ENCODE data around the gene ERICH6B. TPM values are rescaled to one million over a fixed set of nuclear protein-coding genes. Genes with fewer than 3 reads are reported as not detected.

Gene ERICH6B
- total and polyA plus RNA-seq, 2 of the 8 experiments (the other 6 are each of a cell fraction or from before 2014, with no cell fraction given): not detected

DNA sequence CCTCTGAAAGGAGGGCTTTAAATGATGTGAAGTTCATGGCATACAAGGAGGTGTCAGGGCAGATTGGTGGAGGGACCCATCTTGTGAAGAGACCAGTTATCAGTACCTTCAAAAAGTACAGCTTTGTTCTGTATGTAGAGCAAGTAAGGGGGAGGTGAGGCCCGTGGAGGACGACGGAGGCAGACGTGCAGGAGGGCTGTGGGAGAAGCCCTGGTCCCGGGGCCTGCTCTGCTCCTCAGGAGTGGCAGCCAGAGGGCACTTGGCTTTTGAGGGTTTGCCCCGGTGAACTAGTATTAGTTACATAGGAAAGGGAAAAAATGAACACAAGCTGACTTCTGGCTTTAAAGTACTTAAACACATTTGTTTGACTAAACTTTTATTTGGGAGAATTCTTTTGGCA lies 108.7 kb downstream of the ERICH6B start:
- CTCF ChIA-PET (ENCODE audit: partially characterized antibody): interaction anchor here (1.0 to 3.0 kb wide), 2 partner anchors 17 to 136 kb away, joined by 3 to 10 read pairs; no protein-coding TSS in a partner anchor
- Histone ChIP-seq H2AFZ (ENCODE audit: low read length) (no peak overlapping the region), H3K36me3 (ENCODE audit: control insufficient read depth in 2 of 4, insufficient read depth in 4 of 4, low read length in 3 of 4) (peaks cover 15 to 45% (median 26%) of the 10 kb centered on the region in 4 experiments), H3K27me3 (replicated peaks in 1 of 4; ENCODE audit: control insufficient read depth in 3 of 4, extremely low read depth in 1 of 4, insufficient read depth in 3 of 4, low read length in 3 of 4) (no peaks in the 10 kb centered on the region), H3K4ac (replicated peaks; ENCODE audit: insufficient read length, low read depth, low read length) (no peak overlapping the region), H3K79me2 (ENCODE audit: control insufficient read depth in 1 of 2, insufficient read depth in 2 of 2, low read length in 2 of 2) (no peaks in the 10 kb centered on the region), H2BK120ac (replicated peaks; ENCODE audit: low read depth, low read length) (no peak overlapping the region), H3K9ac (replicated peaks in 1 of 4; ENCODE audit: extremely low read depth in 1 of 4, low read depth in 3 of 4, low read length in 3 of 4) (no peak overlapping the region), H3K4me2 (ENCODE audit: insufficient read depth in 1 of 2, low read depth in 2 of 2, low read length in 2 of 2) (no peak overlapping the region), H2BK20ac (ENCODE audit: low read length) (no peak overlapping the region), H4K8ac (ENCODE audit: extremely low read depth, insufficient read depth, low read length) (no peak overlapping the region), H3K4me1 (replicated peaks in 1 of 4; ENCODE audit: control insufficient read depth in 3 of 4, insufficient read depth in 4 of 4, low read length in 3 of 4) (no peaks in the 10 kb centered on the region), H3K23ac (ENCODE audit: insufficient read length) (no peak overlapping the region), H4K91ac (replicated peaks; ENCODE audit: insufficient read length, low read length) (no peak overlapping the region), H4K20me1 (replicated peaks in 1 of 2; ENCODE audit: control insufficient read depth in 1 of 2, insufficient read depth in 2 of 2, low read length in 2 of 2) (peaks cover 2% of the 10 kb centered on the region in 2 experiments), H3K23me2 (ENCODE audit: low read depth, low read length) (no peaks in the 10 kb centered on the region), H3K56ac (replicated peaks; ENCODE audit: insufficient read length, low read depth, low read length) (no peak overlapping the region), H4K5ac (ENCODE audit: insufficient read length, low read depth, low read length) (no peak overlapping the region), H3K4me3 (ENCODE audit: extremely low read depth in 1 of 4, insufficient read depth in 2 of 4, low read depth in 3 of 4, low read length in 4 of 4) (no peak overlapping the region), H3K9me3 (ENCODE audit: insufficient read depth in 2 of 2, low read depth in 1 of 2, low read length in 1 of 2) (no peaks in the 10 kb centered on the region), H3K18ac (ENCODE audit: extremely low read depth, low read length) (no peak overlapping the region), H2BK12ac (ENCODE audit: low read depth, low read length) (no peak overlapping the region), H2BK5ac (ENCODE audit: low read depth, low read length) (no peak overlapping the region), H3K14ac (ENCODE audit: insufficient read length) (no peak overlapping the region), H2BK15ac (ENCODE audit: low read length) (no peak overlapping the region), H2AK5ac (ENCODE audit: low read depth, low read length) (no peak overlapping the region), H3K27ac (ENCODE audit: low read depth, low read length) (no peak overlapping the region), H3K79me1 (ENCODE audit: low read depth, low read length) (no peaks in the 10 kb centered on the region)
- WGBS, 2 experiments (ENCODE audit: extremely low coverage in 1 of 2, insufficient coverage in 1 of 2, insufficient read length in 1 of 2, insufficient replicate concordance in 2 of 2, low coverage in 1 of 2, low lambda C conversion rate in 2 of 2, missing lambda C conversion rate in 1 of 2): 87% methylated on average over 6 of the region's 6 CpGs; no CpG with 5 or more reads in 1 of the 2 experiments
- DNase-seq (ENCODE audit: low read depth in 1 of 2, low spot score in 2 of 2): no peak
- POLR2A ChIA-PET (ENCODE audit: partially characterized antibody): no interaction called here
- no peak for FAIRE-seq
- TF ChIP-seq SIX5 (IDR thresholded peaks at IDR 0.05; ENCODE audit: low read depth, low read length) (no peak), TCF12 (IDR thresholded peaks at IDR 0.05; ENCODE audit: low read depth, low read length) (no peak), SIRT6 (IDR thresholded peaks at IDR 0.05; ENCODE audit: low read length) (no peak), RFX5 (IDR thresholded peaks at IDR 0.05; ENCODE audit: borderline replicate concordance, low read depth, low read length) (no peak), RNF2 (IDR thresholded peaks at IDR 0.05; ENCODE audit: borderline replicate concordance, low read depth, low read length, missing control alignments, poor library complexity, severe bottlenecking) (no peak), BCL11A (IDR thresholded peaks at IDR 0.05; ENCODE audit: low read depth in 2 of 2, low read length in 2 of 2) (no peak), SP4 (IDR thresholded peaks at IDR 0.05; ENCODE audit: low read length) (no peak), NRF1 (IDR thresholded peaks at IDR 0.05; ENCODE audit: low read depth, low read length) (no peak), SAP30 (IDR thresholded peaks at IDR 0.05; ENCODE audit: insufficient read depth, insufficient replicate concordance, low read length) (no peak), EZH2 (IDR thresholded peaks at IDR 0.05; ENCODE audit: low read depth, low read length, severe bottlenecking) (no peak), EGR1 (IDR thresholded peaks at IDR 0.05; ENCODE audit: borderline replicate concordance, low read depth, low read length) (no peak), JUND (IDR thresholded peaks at IDR 0.05; ENCODE audit: low read length) (no peak), PHF8 (conservative IDR thresholded peaks at IDR 0.05; ENCODE audit: low read depth, low read length) (no peak)
- TF ChIP-seq, protein P1, sequence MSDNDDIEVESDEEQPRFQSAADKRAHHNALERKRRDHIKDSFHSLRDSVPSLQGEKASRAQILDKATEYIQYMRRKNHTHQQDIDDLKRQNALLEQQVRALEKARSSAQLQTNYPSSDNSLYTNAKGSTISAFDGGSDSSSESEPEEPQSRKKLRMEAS (IDR thresholded peaks at IDR 0.05): no peak
